ENCODE results near the gene NMRAL1. TPM values are rescaled to one million over a fixed set of nuclear protein-coding genes. Genes with fewer than 3 reads are reported as not detected.

Gene NMRAL1
- total and polyA plus RNA-seq, 2 experiments from 2014 or later, result 32.4 to 64.5 TPM

DNA sequence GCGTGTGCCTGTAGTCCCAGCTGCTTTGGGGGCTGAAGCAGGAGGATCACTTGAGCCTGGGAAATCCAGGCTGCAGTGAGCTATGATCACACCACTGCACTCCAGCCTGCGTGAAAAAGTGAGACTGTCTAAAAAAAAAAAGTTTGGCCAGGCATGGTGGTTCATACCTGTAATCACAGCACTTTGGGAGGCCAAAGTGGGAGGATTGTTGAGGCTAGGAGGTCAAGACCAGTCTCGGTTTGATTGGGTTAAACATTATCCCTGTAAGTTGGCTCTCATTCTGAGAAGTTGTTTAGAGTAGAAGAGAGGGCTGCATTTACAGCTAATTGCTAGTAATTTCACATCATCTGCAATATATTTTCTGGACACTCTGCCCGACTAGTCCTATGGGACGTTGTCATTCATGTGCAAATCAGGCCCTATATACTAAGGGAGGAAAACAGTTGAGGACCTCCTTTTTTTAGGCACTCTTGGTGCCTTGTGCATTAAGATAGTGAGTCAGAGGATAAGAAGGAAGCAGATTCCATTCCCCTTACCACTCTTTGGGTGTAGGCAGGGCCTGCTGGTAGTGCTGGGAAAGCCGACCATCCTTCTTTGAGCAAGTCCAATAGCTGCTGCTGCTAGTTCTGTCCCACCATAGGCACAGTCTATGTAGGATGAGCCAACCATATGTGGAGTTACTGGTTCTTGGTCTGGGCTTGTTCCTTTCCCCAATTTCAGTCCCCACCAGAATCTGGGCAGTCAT, 20.5 kb upstream of the NMRAL1 start:
- H3K27me3 ChIP-seq, result no peaks in the 10 kb centered on the region
- peaks cover under 1% of the 10 kb centered on the region for H3K4me1 ChIP-seq (ENCODE audit: low read depth)
- H3K27ac ChIP-seq, result no peak overlapping the region
- H3K36me3 ChIP-seq, result no peaks in the 10 kb centered on the region
- DNase-seq (ENCODE audit: low read depth in 1 of 2, low spot score in 1 of 2), result peak in 1 of 2 donors; percentile 68
- H3K9me3 ChIP-seq (ENCODE audit: low read depth), result no peaks in the 10 kb centered on the region
- TF ChIP-seq, protein P1, sequence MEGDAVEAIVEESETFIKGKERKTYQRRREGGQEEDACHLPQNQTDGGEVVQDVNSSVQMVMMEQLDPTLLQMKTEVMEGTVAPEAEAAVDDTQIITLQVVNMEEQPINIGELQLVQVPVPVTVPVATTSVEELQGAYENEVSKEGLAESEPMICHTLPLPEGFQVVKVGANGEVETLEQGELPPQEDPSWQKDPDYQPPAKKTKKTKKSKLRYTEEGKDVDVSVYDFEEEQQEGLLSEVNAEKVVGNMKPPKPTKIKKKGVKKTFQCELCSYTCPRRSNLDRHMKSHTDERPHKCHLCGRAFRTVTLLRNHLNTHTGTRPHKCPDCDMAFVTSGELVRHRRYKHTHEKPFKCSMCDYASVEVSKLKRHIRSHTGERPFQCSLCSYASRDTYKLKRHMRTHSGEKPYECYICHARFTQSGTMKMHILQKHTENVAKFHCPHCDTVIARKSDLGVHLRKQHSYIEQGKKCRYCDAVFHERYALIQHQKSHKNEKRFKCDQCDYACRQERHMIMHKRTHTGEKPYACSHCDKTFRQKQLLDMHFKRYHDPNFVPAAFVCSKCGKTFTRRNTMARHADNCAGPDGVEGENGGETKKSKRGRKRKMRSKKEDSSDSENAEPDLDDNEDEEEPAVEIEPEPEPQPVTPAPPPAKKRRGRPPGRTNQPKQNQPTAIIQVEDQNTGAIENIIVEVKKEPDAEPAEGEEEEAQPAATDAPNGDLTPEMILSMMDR (IDR thresholded peaks at IDR 0.05; ENCODE audit: low read depth, low read length), result no peak
- no peak overlapping the region for H3K4me3 ChIP-seq

DNA sequence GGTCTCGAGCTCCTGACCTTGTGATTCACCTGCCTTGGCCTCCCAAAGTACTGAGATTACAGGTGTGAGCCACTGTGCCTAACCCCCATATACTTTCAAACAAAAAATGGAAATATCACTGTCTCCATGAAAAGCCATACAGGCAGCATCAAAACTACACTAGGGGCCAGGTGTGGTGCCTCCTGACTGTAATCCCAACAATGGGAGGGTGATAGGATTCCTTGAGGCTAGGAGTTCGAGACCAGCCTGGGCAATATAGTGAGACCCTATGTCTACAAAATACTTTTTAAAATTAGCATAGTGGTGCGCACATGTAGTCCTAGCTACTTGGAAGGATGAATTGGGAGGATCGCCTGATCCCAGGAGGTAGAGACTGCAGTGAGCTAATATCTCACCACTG, 17.5 kb upstream of the NMRAL1 start:
- H3K9me3 ChIP-seq (ENCODE audit: low read depth), result no peaks in the 10 kb centered on the region
- no peaks in the 10 kb centered on the region for H3K36me3 ChIP-seq
- no peak overlapping the region for H3K27ac ChIP-seq
- no peak for DNase-seq (ENCODE audit: low read depth in 1 of 2, low spot score in 1 of 2)
- no peaks in the 10 kb centered on the region for H3K27me3 ChIP-seq
- no peak overlapping the region for H3K4me3 ChIP-seq
- TF ChIP-seq, protein P1 (IDR thresholded peaks at IDR 0.05; ENCODE audit: low read depth, low read length), result no peak
- H3K4me1 ChIP-seq (ENCODE audit: low read depth), result peaks cover 1% of the 10 kb centered on the region

DNA sequence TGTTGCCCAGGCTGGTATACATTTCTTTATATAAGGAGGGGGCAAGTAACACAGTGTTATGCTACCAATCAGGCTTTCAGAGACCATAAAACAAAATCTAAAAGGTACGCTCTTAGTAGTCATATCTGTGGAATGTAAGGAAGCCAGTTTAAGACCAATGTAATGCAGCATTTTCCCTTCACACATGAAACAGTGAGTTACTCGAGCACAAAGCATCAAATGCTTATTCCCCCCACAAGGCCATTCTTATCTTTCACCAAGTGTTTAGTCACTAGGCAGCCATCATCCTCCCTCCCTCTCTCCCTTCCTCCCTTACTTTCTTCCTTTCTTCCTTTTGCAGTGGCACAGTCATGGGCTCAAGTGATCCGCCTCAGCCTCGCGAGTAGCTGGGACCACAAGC, 14.6 kb upstream of the NMRAL1 start:
- peaks cover 3% of the 10 kb centered on the region for H3K36me3 ChIP-seq
- H3K4me1 ChIP-seq (ENCODE audit: low read depth), result peaks cover 17% of the 10 kb centered on the region
- H3K9me3 ChIP-seq (ENCODE audit: low read depth), result no peaks in the 10 kb centered on the region
- H3K27me3 ChIP-seq, result no peaks in the 10 kb centered on the region
- H3K4me3 ChIP-seq, result no peak overlapping the region
- H3K27ac ChIP-seq, result no peak overlapping the region
- DNase-seq (ENCODE audit: low read depth in 1 of 2, low spot score in 1 of 2), result peak in 1 of 2 donors; percentile 85
- TF ChIP-seq, protein P1 (IDR thresholded peaks at IDR 0.05; ENCODE audit: low read depth, low read length), result no peak

DNA sequence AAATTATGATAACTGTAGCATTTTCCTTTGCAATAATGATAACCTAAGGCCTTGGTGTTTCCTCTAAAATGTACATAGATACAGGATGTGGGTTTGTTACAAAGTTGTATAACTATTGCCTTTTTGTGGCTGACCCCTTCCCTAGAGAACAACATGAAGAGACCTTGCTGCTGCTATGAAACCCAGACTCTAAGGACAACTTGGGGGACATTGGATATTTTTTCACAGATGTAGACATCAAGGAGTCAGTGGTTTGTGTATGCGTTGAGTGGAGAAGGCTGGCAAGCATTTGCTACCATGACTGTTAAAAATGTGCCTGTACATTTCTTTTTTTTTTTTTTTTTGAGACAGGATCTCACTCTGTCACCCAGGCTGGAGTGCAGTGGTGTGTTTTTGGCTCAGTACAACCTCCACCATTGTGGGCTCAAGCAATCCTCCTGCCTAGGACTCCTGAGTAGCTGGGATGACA, 14.1 kb upstream of the NMRAL1 start:
- Histone ChIP-seq H3K9me3 (ENCODE audit: low read depth) (no peaks in the 10 kb centered on the region), H3K27ac (no peak overlapping the region)

DNA sequence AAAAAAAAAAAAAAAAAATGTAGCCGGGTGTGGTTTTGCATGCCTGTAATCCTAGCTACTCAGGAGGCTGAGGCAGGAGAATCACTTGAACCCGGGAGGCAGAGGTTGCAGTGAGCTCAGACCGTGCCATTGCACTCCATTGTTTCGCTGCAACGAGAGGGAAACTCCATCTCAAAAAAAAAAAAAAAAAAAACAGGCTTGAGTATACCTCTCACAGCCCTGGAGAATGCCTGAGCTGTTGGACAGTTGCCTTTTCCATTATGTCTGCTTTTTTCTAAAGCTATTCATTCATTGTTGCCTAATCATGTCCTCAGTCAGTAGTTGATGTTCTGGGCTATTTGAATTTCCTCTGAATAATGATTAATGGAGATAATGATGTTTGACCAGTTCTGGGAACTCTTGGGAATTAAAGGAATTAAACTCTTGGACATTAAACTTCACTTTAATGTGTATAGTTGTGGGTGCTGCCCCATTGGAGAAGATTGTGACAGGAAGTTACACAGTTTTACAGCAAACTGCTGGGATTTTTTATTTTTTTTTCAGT, 13.6 kb upstream of the NMRAL1 start:
- H3K4me1 ChIP-seq (ENCODE audit: low read depth), result peaks cover 17% of the 10 kb centered on the region
- H3K9me3 ChIP-seq (ENCODE audit: low read depth), result no peaks in the 10 kb centered on the region
- no peaks in the 10 kb centered on the region for H3K27me3 ChIP-seq
- no peak overlapping the region for H3K27ac ChIP-seq
- TF ChIP-seq, protein P1 (IDR thresholded peaks at IDR 0.05; ENCODE audit: low read depth, low read length), result no peak
- peaks cover 3% of the 10 kb centered on the region for H3K36me3 ChIP-seq
- DNase-seq (ENCODE audit: low read depth in 1 of 2, low spot score in 1 of 2), result peak in 1 of 2 donors; percentile 92
- no peak overlapping the region for H3K4me3 ChIP-seq

More for the DNA sequence above, 14.1 kb upstream of the NMRAL1 start:
- TF ChIP-seq, protein P1 (IDR thresholded peaks at IDR 0.05; ENCODE audit: low read depth, low read length), result no peak
- Histone ChIP-seq H3K27me3 (no peaks in the 10 kb centered on the region), H3K4me3 (no peak overlapping the region), H3K4me1 (ENCODE audit: low read depth) (peaks cover 17% of the 10 kb centered on the region), H3K36me3 (peaks cover 3% of the 10 kb centered on the region)
- peak in 1 of 2 donors; percentile 49 for DNase-seq (ENCODE audit: low read depth in 1 of 2, low spot score in 1 of 2)

All from cardiac muscle cell (in vitro differentiated cells and primary cell).